HCT116 (cell line): Measurements from ENCODE around the gene ZNF787. TPM values are rescaled to one million over a fixed set of nuclear protein-coding genes. Genes with fewer than 3 reads are reported as not detected.
A peak's percentile ranks its signal among the peaks of the same experiment; 100 is the strongest.

Experiments
- ATAC-seq: fragments of 200-7000 bp; cut with Tn5 transposase; 2 replicates; pipeline ENCODE4 v1.9.1; 2020; ENCODE audit warnings: mild to moderate bottlenecking, moderate library complexity
- BruUV-seq: library from RNA; stranded (reverse); fragments of 400-500 nt; replicated peaks from 2 replicates; lab custom pipeline; 2021; lab: Mats Ljungman, UMichigan
- CTCF ChIA-PET: fragments of 300-600 bp; sonication (Branson Sonifier 250); formaldehyde crosslinking; loops from one replicate; lab custom pipeline; 2021; ENCODE audit warnings: antibody characterized with exemption; lab: Charles Lee
- POLR2A ChIA-PET: fragments of 300-600, 350-600 bp; sonication (Branson Sonifier 250); formaldehyde crosslinking; loops from one replicate; lab custom pipeline; 2021; ENCODE audit warnings: antibody characterized with exemption; lab: Charles Lee
- RAD21 ChIA-PET, 2 experiments: fragments of 300-600 bp; sonication (Branson Sonifier 250); formaldehyde crosslinking; loops; one replicate each; lab custom pipeline; 2023; ENCODE audit warnings: low total read pairs in 2 of 2; ENCODE audit not compliant: uncharacterized antibody in 2 of 2, unreplicated experiment in 2 of 2, low non-redundant PET in 1 of 2; lab: Charles Lee
- DNase-seq: peaks from one replicate; pipeline ENCODE4 v3.0.0-alpha.2; 2010; ENCODE audit warnings: low read depth, low spot score
- H2AFZ ChIP-seq: fragments of 200-600 bp; shearing (Covaris generic), sonication (generic); 2 replicates; pipeline ENCODE4 v1.6.1; 2017; ENCODE audit warnings: low read depth, mixed run types, mixed read lengths, antibody characterized with exemption, low read length; ENCODE audit not compliant: poor library complexity, severe bottlenecking
- H3K27ac ChIP-seq: 2 replicates; pipeline ENCODE4 v1.5.1; 2012; ENCODE audit warnings: low read depth, low read length
- H3K27me3 ChIP-seq: fragments of 200-600 bp; sonication (generic); 2 replicates; pipeline ENCODE4 v1.6.1; 2016; ENCODE audit warnings: mixed run types, low read length, mixed read lengths; ENCODE audit not compliant: insufficient read depth
- H3K36me3 ChIP-seq, 2 experiments: fragments of 200-500 bp in 1 of 2; fragments of 200-600 bp in 1 of 2; sonication (Bioruptor generic) in 1 of 2; sonication (generic) in 1 of 2; 2 replicates each; pipeline versions ENCODE4 v1.5.1 to v1.6.1; 2014 to 2016; ENCODE audit warnings: low read length in 2 of 2, inconsistent platforms in 1 of 2, mixed read lengths in 1 of 2, mixed run types in 1 of 2; ENCODE audit not compliant: insufficient read depth in 2 of 2, control insufficient read depth in 1 of 2
- H3K4me1 ChIP-seq, 2 experiments: fragments of 200-600 bp in 1 of 2; sonication (generic) in 1 of 2; 2 replicates each; pipeline versions ENCODE4 v1.5.1 to v1.6.1; 2012 to 2017; ENCODE audit warnings: low read length in 2 of 2, inconsistent platforms in 1 of 2, mild to moderate bottlenecking in 1 of 2, mixed read lengths in 1 of 2, mixed run types in 1 of 2, moderate library complexity in 1 of 2; ENCODE audit not compliant: insufficient read depth in 2 of 2, control insufficient read depth in 1 of 2
- H3K4me2 ChIP-seq: fragments of 200-600 bp; sonication (generic); 2 replicates; pipeline ENCODE4 v1.6.1; 2017; ENCODE audit warnings: mixed run types, low read length, mixed read lengths
- H3K4me3 ChIP-seq, 2 experiments: fragments of 200-600 bp in 1 of 2; sonication (generic) in 1 of 2; replicated peaks in 1 of 2; 2 replicates each; pipeline ENCODE4 v1.5.1; 2011 to 2016; ENCODE audit warnings: low read length in 2 of 2, control low read depth in 1 of 2, low read depth in 1 of 2, mild to moderate bottlenecking in 1 of 2, mixed read lengths in 1 of 2, mixed run types in 1 of 2
- H3K79me2 ChIP-seq: fragments of 200-600 bp; sonication (generic); 2 replicates; pipeline ENCODE4 v1.6.1; 2017; ENCODE audit warnings: mild to moderate bottlenecking, mixed run types, low read length, moderate library complexity, mixed read lengths; ENCODE audit not compliant: insufficient read depth
- H3K9ac ChIP-seq: fragments of 200-600 bp; sonication (generic); 2 replicates; pipeline ENCODE4 v1.6.1; 2016; ENCODE audit warnings: low read length, mixed read lengths
- H3K9me2 ChIP-seq: fragments of 200-600 bp; sonication (generic), shearing (Covaris generic); 2 replicates; pipeline ENCODE4 v1.6.1; 2017; ENCODE audit warnings: mixed run types, mild to moderate bottlenecking, moderate library complexity; ENCODE audit not compliant: insufficient read depth
- H3K9me3 ChIP-seq, 2 experiments: fragments of 200-500 bp in 1 of 2; fragments of 200-600 bp in 1 of 2; sonication (Bioruptor generic) in 1 of 2; sonication (generic) in 1 of 2; 2 replicates each; pipeline ENCODE4 v1.6.1; 2014 to 2017; ENCODE audit warnings: low read length in 2 of 2, mixed read lengths in 2 of 2, inconsistent platforms in 1 of 2, low read depth in 1 of 2, mild to moderate bottlenecking in 1 of 2, mixed run types in 1 of 2, moderate library complexity in 1 of 2; ENCODE audit not compliant: control insufficient read depth in 1 of 2, insufficient read depth in 1 of 2
- H4K20me1 ChIP-seq: fragments of 200-600 bp; sonication (generic), shearing (Covaris generic); 2 replicates; pipeline ENCODE4 v1.6.1; 2017; ENCODE audit warnings: mixed run types, mild to moderate bottlenecking, moderate library complexity; ENCODE audit not compliant: insufficient read depth
- ATF3 ChIP-seq: IDR thresholded peaks from 2 replicates; pipeline ENCODE4 v1.6.1; 2012
- CBX3 ChIP-seq: IDR thresholded peaks from 2 replicates; pipeline ENCODE4 v1.6.1; 2012; ENCODE audit warnings: low read depth
- EGR1 ChIP-seq: IDR thresholded peaks from 2 replicates; pipeline ENCODE4 v1.6.1; 2012; ENCODE audit warnings: low read depth
- ELF1 ChIP-seq: IDR thresholded peaks from 2 replicates; pipeline ENCODE4 v1.6.1; 2012; ENCODE audit warnings: low read depth, borderline replicate concordance
- EZH2 ChIP-seq: fragments of 200-600 bp; sonication (generic); IDR thresholded peaks from 2 replicates; pipeline ENCODE4 v1.6.1; 2017; ENCODE audit warnings: antibody characterized with exemption, mixed run types
- JUND ChIP-seq: IDR thresholded peaks from 2 replicates; pipeline ENCODE4 v1.6.1; 2012
- MAX ChIP-seq: IDR thresholded peaks from 2 replicates; pipeline ENCODE4 v1.6.1; 2012
- RAD21 ChIP-seq: IDR thresholded peaks from 2 replicates; pipeline ENCODE4 v1.6.1; 2012; ENCODE audit warnings: low read depth, mild to moderate bottlenecking
- SP1 ChIP-seq: IDR thresholded peaks from 2 replicates; pipeline ENCODE4 v1.6.1; 2012; ENCODE audit warnings: low read depth
- YY1 ChIP-seq: IDR thresholded peaks from 2 replicates; pipeline ENCODE4 v1.6.1; 2011; ENCODE audit warnings: low read length, low read depth, moderate library complexity, mild to moderate bottlenecking; ENCODE audit not compliant: insufficient replicate concordance; ENCODE audit errors: extremely low read depth
- ZBTB33 ChIP-seq: IDR thresholded peaks from 2 replicates; pipeline ENCODE4 v1.6.1; 2011; ENCODE audit warnings: mild to moderate bottlenecking, low read length, moderate library complexity; ENCODE audit not compliant: insufficient replicate concordance; ENCODE audit errors: extremely low read depth
- intact Hi-C: fragments of 100-400 bp; cut with micrococcal nuclease; formaldehyde crosslinking; loops from 2 replicates; pipeline ENCODE4 v1.10.0; 2022
- total RNA-seq: library from RNA; stranded (reverse); gene quantifications from one replicate; pipeline ENCODE4 v1.2.1, GENCODE V29; 2021; ENCODE audit not compliant: unreplicated experiment

Gene ZNF787
- total RNA-seq, 1 experiment from 2014 or later: 40.3 TPM

- no peak for TF ChIP-seq YY1
- no peak for TF ChIP-seq CBX3
- no peak for TF ChIP-seq SP1
- no peak for TF ChIP-seq ELF1
- no peak for TF ChIP-seq RAD21
Observed at GRCh38 chr19:56120371-56121179, 520 bp downstream of the ZNF787 start (continued).

GRCh38 chr19:56120002-56120370 lies 1.1 kb downstream of the ZNF787 start:
- H3K27ac ChIP-seq: peak overlapping the region; percentile 96
- DNase-seq (no peak), ATAC-seq (no peak)
- H4K20me1 ChIP-seq: no peaks in the 10 kb centered on the region
- intact Hi-C loops: loop anchor here (2.0 kb wide), 1 partner anchor 195 kb away; the partner anchor contains the start of gene ZSCAN5A
- H3K4me2 ChIP-seq: peak overlapping the region; percentile 90
- no peaks in the 10 kb centered on the region for H3K9me3 ChIP-seq
- no peaks in the 10 kb centered on the region for H3K27me3 ChIP-seq
- H3K4me1 ChIP-seq: peaks cover 9 to 22% of the 10 kb centered on the region in 2 experiments
- H3K4me3 ChIP-seq: peak overlapping the region; percentile 80 to 91
- no peak overlapping the region for H2AFZ ChIP-seq
- peaks cover 56% of the 10 kb centered on the region for H3K79me2 ChIP-seq
- TF ChIP-seq ATF3 (no peak), EZH2 (no peak), YY1 (no peak), EGR1 (no peak), RAD21 (no peak), ZBTB33 (no peak), MAX (no peak), JUND (no peak)
- TF ChIP-seq, all 23 proteins: peak for 0
- ChIA-PET RAD21 (no interaction called here), POLR2A (no interaction called here), CTCF (no interaction called here)
- H3K9ac ChIP-seq: peak overlapping the region; percentile 97
- 0 out of 4 replicates have a peak, but pooled peaks cover 0 to 3% of the 10 kb centered on the region in 2 experiments for H3K36me3 ChIP-seq
- no peaks in the 10 kb centered on the region for H3K9me2 ChIP-seq
- BruUV-seq: no TSS peak
